NCI-H526 (cell line): ENCODE measurements around the gene H2AZ1.

Experiments
- DNase-seq, 2 experiments: peaks; one replicate each; lab custom pipeline; 2025; lab: John Stamatoyannopoulos, UW

The H2AZ1 gene

DNA sequence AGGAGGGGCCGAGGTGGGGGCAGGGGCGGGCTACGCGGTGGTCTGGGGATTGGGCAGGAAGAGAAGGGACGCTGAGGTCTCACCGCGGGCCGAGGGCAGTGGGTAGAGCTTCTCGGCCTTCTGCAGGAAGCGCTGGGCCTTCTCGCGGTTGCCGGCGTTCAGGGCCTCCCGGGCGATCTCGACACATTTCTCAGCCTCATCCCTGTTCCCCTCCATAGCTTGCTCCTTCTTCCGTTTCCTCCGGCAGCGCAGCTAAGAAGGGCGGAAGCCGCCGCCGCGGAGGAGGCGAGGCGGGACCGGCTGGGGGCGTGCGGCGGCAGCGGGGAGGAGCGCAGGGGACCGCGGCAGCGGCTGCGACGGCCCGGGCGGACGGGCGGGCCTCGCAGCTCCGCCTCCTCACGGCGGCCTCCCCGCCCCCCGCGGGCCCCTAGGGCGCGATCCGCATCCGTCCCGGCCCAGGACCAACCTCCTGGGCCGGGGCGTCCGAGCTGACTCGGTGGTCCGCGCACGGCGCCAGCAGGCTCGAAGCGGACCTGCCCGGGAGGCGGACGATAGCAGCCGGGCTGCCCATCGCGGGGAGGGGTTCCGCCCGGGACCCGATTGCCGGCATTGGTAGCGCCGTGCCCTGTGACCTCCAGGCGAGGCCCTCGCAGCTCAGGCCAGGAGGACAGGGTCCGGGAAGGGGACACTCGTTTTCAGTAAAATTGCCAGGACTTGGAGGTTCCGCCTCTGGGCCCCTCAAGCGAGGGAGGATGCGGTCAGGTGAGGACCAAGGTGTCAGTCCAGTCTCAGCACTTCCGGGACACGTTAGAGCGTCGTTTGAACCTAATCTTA lies 3.5 kb downstream of the H2AZ1 start, which contains the start of gene DNAJB14:
TSS of gene DNAJB14 (minus strand) at position 263 of the 834 bp plus-strand sequence. CDS start at position 216, 47 bp downstream.
- DNase-seq, result peak; percentile 6 to 72

DNA sequence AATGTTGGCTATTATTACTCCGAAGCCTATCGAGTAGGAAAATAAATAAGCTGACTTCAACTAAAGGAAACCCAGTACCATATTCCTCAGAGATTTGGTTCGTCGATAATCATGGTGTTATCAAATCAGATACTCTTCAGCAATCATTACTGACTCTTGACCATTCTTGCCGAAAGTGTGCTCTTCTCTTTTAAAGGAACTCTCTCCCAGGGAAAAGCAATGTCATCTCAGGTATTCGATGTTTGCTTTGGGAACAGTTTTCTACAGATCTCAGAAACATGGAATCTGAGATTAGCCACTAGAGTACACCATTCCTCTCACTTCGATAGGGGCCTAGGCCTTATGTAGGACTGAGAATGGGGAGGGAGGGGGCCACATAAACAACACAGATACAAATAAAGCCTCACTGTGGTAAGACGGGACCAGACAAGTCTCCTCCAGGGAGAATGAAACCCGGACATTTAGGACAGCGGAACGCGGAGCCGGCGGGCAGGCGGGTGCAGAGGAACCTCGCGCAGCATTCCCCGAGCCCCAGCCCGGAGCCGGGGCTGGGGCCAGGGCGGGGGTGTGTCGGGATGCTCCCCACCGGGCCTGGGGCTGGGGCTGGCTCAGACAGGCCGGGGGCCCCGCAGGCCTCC lies 4.2 kb downstream of the H2AZ1 start:
- peak; percentile 8 to 56 for DNase-seq

DNA sequence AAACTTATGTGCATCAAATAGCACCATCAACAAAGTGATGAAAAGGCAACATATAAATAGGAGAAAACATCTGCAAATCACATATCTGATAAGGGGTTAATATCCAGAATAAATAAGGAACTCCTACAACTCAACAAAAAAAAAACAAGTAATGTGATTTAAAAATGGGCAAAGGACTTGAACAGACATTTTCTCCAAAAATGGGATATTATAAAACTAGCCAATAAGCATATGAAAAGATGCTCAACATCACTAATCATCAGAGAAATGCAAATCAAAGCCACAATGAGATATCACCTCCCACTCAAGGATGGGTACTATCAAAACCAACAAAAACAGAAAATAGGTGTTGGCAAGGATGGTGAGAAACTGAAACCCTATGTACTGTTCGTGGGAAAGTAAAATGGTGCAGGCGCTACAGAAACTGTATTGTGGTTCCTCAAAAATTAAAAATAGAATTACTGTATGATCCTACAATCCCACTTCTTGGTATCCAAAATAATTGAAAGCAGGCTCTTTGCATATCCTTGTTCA lies 6.1 kb downstream of the H2AZ1 start:
- DNase-seq, result no peak

DNA sequence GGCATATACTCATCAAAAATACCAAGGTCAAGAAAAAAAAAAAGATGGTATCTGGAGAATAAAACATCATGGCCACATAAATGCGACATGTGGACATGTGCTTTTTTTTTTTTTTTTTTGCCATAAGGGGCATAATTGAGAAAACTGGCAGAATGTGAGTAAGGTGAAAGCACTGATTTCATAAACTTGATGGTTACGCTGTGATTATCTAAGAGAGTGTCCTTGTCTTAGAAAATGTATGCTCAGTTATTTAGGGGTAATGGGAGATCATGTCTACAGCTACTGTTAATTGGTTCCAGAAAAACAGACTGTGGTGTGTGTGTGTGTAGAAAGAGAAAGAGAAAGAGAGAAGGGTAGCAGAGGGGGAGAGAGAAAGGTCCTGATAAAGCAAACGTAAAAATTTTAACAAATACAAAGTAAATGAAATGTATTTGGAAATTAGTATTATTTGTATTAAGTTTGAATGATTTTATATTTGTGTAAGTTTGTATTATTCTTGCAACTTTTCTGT lies 11.8 kb downstream of the H2AZ1 start:
- no peak for DNase-seq

DNA sequence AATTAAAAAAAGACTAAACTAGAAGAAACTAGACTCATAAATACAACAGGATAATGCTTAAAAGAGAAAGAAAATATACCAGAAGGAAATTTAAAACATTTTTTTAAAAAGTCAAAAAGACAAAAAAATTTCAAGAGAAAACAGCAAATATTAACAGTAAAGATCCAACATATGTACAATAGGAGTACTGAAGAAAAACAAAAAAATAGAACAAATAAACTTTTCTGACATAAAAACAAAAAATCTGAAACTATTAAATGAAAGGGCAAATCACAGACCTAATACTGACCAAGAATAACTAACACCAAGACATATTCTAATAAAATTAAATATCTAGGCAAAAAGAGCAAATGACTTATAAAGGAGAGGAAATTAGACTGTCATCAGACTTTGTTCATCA lies 15.2 kb downstream of the H2AZ1 start:
- DNase-seq, result no peak

DNA sequence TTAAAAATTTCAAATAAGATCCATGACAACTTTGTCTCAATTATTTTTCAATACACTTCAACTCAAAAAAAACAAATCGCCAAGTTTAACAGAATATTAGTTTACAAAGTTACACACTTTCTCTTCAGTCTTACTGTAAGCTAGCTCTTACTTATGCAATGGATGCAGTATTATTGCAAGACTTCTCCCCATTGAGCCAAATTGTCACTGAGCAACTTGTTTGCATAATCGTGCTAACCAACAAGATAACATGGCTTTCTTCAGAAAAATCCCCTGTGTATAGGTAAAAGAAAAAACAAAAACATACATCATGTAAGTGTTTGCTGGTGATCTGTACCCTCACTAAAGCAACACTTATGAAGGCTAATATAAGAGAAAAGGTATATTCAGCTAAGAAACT lies 22.5 kb downstream of the H2AZ1 start:
- no peak for DNase-seq

DNA sequence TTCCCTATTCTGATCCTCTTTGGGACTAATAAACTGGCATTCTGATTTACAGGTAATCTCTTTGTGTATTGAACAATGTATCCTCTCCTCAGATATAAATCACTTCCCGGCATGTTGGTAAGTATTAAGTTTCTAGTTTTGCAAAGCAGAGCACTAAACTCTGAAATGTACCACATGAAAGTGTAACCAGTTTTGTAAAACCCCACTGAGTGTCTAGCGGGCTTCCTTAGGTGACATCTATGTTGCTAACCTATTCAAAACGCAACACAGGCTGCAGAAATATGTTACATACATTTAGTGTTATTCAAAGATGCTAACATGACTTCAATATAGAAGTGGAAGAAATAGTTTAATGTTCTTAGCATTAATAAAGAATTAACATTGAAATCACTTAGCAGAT lies 28.9 kb downstream of the H2AZ1 start:
- no peak for DNase-seq

DNA sequence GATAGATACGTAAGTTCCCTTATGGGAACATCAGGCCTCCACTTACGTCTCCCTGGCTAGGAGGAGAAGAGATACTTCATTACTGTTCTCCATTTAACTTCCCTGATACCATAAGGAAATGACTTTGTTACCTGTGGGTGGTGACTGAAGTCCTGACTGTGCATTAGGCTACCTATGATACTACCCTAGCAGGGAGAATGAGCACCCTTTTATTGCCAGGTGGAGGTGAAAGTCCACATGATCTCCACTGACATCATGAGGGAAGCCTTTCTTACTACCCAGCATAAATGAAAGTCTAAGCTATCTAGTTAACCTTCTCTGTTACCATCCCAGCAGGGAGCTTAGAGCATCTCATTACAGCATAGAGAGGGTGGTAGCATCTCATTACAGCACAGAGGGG lies 31.4 kb downstream of the H2AZ1 start:
- no peak for DNase-seq

DNA sequence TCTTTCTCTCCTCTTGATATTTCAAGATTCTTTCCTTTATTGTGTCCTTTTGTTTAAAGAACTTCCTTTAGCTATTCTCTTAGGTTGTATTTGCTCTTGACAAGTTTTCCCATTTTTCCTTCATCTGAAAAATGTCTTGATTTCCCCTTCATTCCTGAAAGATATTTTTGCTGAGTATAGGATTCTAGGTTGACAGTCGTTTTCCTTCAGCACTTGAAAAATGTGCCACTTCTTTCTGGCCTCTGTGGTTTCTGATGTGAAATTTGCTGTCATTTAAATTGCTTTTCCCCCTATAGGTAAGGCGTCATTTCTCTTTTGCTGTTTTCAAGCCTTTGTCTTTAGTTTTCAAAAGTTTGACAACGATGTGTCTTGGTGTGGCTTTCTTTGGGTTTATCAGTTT lies 32.5 kb downstream of the H2AZ1 start:
- DNase-seq, result no peak

DNA sequence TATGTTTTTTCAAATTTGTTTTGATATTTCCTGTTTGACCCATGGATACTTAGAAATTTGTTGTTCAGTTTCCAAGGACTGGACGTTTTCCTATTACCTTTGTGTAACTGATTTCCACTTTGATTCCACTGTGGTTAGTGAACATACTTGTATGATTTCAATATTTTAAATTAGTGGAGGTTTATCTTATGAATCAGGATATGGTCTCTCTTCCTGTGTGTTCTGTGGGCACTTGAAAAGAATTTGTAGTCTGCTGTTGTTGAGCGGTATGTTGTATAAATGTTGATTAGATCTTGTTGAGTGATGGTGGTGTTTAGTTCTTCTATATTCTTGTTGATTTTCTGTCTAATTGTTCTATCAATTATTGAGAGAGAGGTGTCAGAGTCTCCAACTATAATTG lies 34.6 kb downstream of the H2AZ1 start:
- no peak for DNase-seq
